SK-N-SH treated with all-trans-retinoic acid at 6 μM for 48 hours (cell line): ENCODE measurements around the gene LIN7A.

ENCODE experiments used
- ATAC-seq: fragments of 200-7000 bp; cut with Tn5 transposase; 3 replicates; pipeline ENCODE4 v1.9.1; 2020; ENCODE audit warnings: mild to moderate bottlenecking, moderate library complexity
- ARNTL ChIP-seq: fragments of 450-650 bp; formaldehyde crosslinking; IDR thresholded peaks from 2 replicates; pipeline ENCODE4 v1.5.0; 2020; ENCODE audit warnings: low read depth, mild to moderate bottlenecking, moderate library complexity, borderline replicate concordance
- BACH2 ChIP-seq: fragments of 250-450 bp; sonication (Bioruptor Pico); IDR thresholded peaks from 2 replicates; pipeline ENCODE4 v1.9.0; 2021; ENCODE audit warnings: mild to moderate bottlenecking, borderline replicate concordance
- CSDC2 ChIP-seq: fragments of 250-450 bp; sonication (Bioruptor Pico); IDR thresholded peaks from 2 replicates; pipeline ENCODE4 v1.5.0; 2020; ENCODE audit warnings: mild to moderate bottlenecking, moderate library complexity
- ESRRG ChIP-seq: fragments of 250-450 bp; sonication (Bioruptor Pico); IDR thresholded peaks from 2 replicates; pipeline ENCODE4 v1.6.1; 2021; ENCODE audit warnings: mild to moderate bottlenecking
- GLIS3 ChIP-seq: fragments of 250-450 bp; sonication (Bioruptor Pico); IDR thresholded peaks from 2 replicates; pipeline ENCODE4 v1.5.0; 2020; ENCODE audit warnings: mild to moderate bottlenecking, moderate library complexity
- ISL1 ChIP-seq: fragments of 250-450 bp; sonication (Bioruptor Pico); IDR thresholded peaks from 2 replicates; pipeline ENCODE4 v2.1.2; 2022; ENCODE audit warnings: mild to moderate bottlenecking, moderate library complexity
- OSR1 ChIP-seq: fragments of 250-450 bp; sonication (Bioruptor Pico); IDR thresholded peaks from 2 replicates; pipeline ENCODE4 v1.8.0; 2022; ENCODE audit warnings: moderate library complexity, mild to moderate bottlenecking, inconsistent platforms
- RARB ChIP-seq: fragments of 250-450 bp; sonication (Bioruptor Pico); IDR thresholded peaks from 2 replicates; pipeline ENCODE4 v1.8.0; 2021; ENCODE audit warnings: mild to moderate bottlenecking, moderate library complexity
- SNAI2 ChIP-seq: fragments of 250-450 bp; sonication (Bioruptor Pico); IDR thresholded peaks from 2 replicates; pipeline ENCODE4 v1.5.0; 2020; ENCODE audit warnings: mild to moderate bottlenecking, moderate library complexity
- TCF4 ChIP-seq: fragments of 250-450 bp; sonication (Bioruptor Pico); IDR thresholded peaks from 2 replicates; pipeline ENCODE4 v1.8.0; 2021; ENCODE audit warnings: mild to moderate bottlenecking, moderate library complexity, borderline replicate concordance
- TOX ChIP-seq: fragments of 250-450 bp; sonication (Bioruptor Pico); IDR thresholded peaks from 2 replicates; pipeline ENCODE4 v1.8.0; 2021; ENCODE audit warnings: mild to moderate bottlenecking, moderate library complexity, borderline replicate concordance
- ZFP3 ChIP-seq: fragments of 250-450 bp; sonication (Bioruptor Pico); IDR thresholded peaks from 2 replicates; pipeline ENCODE4 v1.5.0; 2020; ENCODE audit warnings: mild to moderate bottlenecking, moderate library complexity
- ZFP30 ChIP-seq: fragments of 450-650 bp; formaldehyde crosslinking; IDR thresholded peaks from 2 replicates; pipeline ENCODE4 v1.5.0; 2022; ENCODE audit warnings: mild to moderate bottlenecking, moderate library complexity
- ZNF70 ChIP-seq: fragments of 450-650 bp; formaldehyde crosslinking; IDR thresholded peaks from 2 replicates; pipeline ENCODE4 v1.5.0; 2020; ENCODE audit warnings: mild to moderate bottlenecking, moderate library complexity
- ZNF8 ChIP-seq: fragments of 450-650 bp; formaldehyde crosslinking; IDR thresholded peaks from 2 replicates; pipeline ENCODE4 v1.5.0; 2020; ENCODE audit warnings: mild to moderate bottlenecking, moderate library complexity
- TF ChIP-seq, protein P1 (sequence below): fragments of 250-450 bp; sonication (Bioruptor Pico); IDR thresholded peaks from 2 replicates; pipeline ENCODE4 v1.8.0; 2021; ENCODE audit warnings: low read depth, mild to moderate bottlenecking, moderate library complexity, borderline replicate concordance
- TF ChIP-seq, protein P2 (sequence below): fragments of 250-450 bp; sonication (Bioruptor Pico); IDR thresholded peaks from 2 replicates; pipeline ENCODE4 v1.5.0; 2020; ENCODE audit warnings: mild to moderate bottlenecking, moderate library complexity
- TF ChIP-seq, protein P3 (sequence below): fragments of 250-450 bp; sonication (Bioruptor Pico); IDR thresholded peaks from 2 replicates; pipeline ENCODE4 v1.5.1; 2021; ENCODE audit warnings: mild to moderate bottlenecking, moderate library complexity
- TF ChIP-seq, protein P4 (sequence below): fragments of 250-450 bp; sonication (Bioruptor Pico); IDR thresholded peaks from 2 replicates; pipeline ENCODE4 v1.5.1; 2020; ENCODE audit warnings: low read depth, mild to moderate bottlenecking, moderate library complexity

Gene LIN7A

DNA sequence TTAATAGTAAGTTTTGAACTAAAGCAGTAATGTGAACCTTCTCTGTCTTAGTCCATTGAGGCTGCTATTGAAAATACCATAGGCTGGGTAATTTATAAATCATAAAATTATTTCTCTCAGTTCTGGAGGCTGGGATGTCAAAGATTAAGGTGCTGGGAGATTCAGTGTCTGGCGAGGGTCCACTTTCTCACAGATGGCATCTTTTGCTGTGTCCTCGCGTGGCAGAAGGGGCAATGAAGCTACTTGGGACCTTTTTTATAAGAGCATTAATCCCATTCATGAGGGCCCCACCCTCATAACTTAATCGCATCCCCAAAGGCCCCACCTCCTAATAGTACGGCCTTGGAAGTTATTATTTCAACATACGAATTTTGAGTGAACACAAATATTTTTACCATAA lies 28.4 kb downstream of the LIN7A start:
- no peak for ATAC-seq
- no peak for TF ChIP-seq TOX (CRISPR knock-in tag)

DNA sequence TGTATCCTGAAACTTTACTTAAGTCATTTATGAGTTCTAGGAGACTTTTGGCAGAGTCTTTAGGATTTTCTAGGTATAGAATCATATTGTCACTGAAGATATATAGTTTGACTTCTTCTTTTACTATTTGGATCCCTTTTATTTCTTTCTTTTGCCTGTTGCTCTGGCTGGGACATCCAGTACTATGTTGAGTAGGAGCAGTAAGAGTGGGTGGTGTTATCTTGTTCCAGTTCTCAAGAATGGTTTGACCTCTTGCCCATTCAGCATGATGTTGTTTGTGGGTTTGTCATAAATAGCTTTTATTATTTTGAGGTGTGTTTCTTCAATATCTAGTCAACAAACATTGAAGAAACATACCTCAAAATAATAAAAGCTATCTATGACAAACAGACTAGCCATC lies 35.0 kb downstream of the LIN7A start:
- TF ChIP-seq ZFP3 (CRISPR knock-in tag) (no peak), GLIS3 (CRISPR knock-in tag) (no peak), ARNTL (CRISPR knock-in tag) (no peak), TOX (CRISPR knock-in tag) (no peak), BACH2 (CRISPR knock-in tag) (no peak), ZFP30 (CRISPR knock-in tag) (no peak), CSDC2 (no peak), ESRRG (CRISPR knock-in tag) (no peak)
- TF ChIP-seq, protein P1, sequence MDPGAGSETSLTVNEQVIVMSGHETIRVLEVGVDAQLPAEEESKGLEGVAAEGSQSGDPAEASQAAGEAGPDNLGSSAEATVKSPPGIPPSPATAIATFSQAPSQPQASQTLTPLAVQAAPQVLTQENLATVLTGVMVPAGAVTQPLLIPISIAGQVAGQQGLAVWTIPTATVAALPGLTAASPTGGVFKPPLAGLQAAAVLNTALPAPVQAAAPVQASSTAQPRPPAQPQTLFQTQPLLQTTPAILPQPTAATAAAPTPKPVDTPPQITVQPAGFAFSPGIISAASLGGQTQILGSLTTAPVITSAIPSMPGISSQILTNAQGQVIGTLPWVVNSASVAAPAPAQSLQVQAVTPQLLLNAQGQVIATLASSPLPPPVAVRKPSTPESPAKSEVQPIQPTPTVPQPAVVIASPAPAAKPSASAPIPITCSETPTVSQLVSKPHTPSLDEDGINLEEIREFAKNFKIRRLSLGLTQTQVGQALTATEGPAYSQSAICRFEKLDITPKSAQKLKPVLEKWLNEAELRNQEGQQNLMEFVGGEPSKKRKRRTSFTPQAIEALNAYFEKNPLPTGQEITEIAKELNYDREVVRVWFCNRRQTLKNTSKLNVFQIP (CRISPR knock-in tag) = no peak
- TF ChIP-seq, protein P2, sequence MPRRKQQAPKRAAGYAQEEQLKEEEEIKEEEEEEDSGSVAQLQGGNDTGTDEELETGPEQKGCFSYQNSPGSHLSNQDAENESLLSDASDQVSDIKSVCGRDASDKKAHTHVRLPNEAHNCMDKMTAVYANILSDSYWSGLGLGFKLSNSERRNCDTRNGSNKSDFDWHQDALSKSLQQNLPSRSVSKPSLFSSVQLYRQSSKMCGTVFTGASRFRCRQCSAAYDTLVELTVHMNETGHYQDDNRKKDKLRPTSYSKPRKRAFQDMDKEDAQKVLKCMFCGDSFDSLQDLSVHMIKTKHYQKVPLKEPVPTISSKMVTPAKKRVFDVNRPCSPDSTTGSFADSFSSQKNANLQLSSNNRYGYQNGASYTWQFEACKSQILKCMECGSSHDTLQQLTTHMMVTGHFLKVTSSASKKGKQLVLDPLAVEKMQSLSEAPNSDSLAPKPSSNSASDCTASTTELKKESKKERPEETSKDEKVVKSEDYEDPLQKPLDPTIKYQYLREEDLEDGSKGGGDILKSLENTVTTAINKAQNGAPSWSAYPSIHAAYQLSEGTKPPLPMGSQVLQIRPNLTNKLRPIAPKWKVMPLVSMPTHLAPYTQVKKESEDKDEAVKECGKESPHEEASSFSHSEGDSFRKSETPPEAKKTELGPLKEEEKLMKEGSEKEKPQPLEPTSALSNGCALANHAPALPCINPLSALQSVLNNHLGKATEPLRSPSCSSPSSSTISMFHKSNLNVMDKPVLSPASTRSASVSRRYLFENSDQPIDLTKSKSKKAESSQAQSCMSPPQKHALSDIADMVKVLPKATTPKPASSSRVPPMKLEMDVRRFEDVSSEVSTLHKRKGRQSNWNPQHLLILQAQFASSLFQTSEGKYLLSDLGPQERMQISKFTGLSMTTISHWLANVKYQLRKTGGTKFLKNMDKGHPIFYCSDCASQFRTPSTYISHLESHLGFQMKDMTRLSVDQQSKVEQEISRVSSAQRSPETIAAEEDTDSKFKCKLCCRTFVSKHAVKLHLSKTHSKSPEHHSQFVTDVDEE = no peak
- no peak for ATAC-seq

DNA sequence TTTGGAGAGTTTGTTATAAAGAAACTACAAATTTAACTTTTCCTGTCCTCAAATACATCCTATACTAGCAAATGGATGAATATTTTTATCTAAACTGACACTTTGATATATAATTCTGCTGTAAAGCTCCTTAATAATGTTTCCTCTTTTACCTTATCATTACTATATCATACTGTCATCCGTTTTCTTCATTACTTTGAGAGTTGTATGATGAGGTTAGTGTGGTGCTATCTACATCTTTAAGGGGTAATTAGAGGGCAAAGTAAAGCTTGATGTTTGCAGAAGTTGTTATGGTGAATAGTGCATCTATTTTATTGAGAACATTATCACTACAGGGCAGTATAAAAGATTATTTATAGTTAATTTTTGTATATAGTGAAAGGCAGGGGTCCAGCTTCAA lies 36.1 kb downstream of the LIN7A start:
- TF ChIP-seq TOX (CRISPR knock-in tag) (no peak), ZFP30 (CRISPR knock-in tag) (no peak), ZNF8 (CRISPR knock-in tag) (no peak), OSR1 (CRISPR knock-in tag) (no peak)
- TF ChIP-seq, protein P2 = no peak
- TF ChIP-seq, all 23 proteins: peak for 0
- ATAC-seq = no peak

DNA sequence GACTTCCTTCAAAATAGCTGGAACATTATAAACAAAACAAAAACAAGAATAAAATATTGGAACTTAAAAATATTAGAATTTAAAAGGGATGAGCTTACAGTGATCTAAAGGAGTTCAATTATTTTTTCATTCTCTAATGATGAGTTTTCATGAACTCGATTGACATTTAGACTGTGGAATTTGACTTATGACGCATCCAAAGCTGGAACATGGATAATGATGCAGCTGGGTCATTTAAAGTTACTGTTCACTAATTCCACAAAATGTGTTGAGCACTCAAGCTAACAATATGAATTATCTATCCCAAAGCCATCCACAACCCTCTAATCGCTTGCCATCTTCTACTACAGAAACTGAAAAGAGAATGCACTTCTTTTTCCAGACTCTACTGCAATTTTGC lies 42.5 kb downstream of the LIN7A start:
- TF ChIP-seq TCF4 (CRISPR knock-in tag) (no peak), CSDC2 (no peak), OSR1 (CRISPR knock-in tag) (no peak), ISL1 (CRISPR knock-in tag) (no peak), SNAI2 (CRISPR knock-in tag) (no peak), ARNTL (CRISPR knock-in tag) (no peak), GLIS3 (CRISPR knock-in tag) (no peak), TOX (CRISPR knock-in tag) (no peak), ESRRG (CRISPR knock-in tag) (no peak), ZNF70 (CRISPR knock-in tag) (no peak), BACH2 (CRISPR knock-in tag) (no peak), RARB (CRISPR knock-in tag) (no peak), ZNF8 (CRISPR knock-in tag) (no peak), ZFP30 (CRISPR knock-in tag) (no peak)
- TF ChIP-seq, protein P3, sequence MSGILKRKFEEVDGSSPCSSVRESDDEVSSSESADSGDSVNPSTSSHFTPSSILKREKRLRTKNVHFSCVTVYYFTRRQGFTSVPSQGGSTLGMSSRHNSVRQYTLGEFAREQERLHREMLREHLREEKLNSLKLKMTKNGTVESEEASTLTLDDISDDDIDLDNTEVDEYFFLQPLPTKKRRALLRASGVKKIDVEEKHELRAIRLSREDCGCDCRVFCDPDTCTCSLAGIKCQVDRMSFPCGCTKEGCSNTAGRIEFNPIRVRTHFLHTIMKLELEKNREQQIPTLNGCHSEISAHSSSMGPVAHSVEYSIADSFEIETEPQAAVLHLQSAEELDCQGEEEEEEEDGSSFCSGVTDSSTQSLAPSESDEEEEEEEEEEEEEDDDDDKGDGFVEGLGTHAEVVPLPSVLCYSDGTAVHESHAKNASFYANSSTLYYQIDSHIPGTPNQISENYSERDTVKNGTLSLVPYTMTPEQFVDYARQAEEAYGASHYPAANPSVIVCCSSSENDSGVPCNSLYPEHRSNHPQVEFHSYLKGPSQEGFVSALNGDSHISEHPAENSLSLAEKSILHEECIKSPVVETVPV = no peak
- TF ChIP-seq, protein P2 = no peak
- TF ChIP-seq, protein P4, sequence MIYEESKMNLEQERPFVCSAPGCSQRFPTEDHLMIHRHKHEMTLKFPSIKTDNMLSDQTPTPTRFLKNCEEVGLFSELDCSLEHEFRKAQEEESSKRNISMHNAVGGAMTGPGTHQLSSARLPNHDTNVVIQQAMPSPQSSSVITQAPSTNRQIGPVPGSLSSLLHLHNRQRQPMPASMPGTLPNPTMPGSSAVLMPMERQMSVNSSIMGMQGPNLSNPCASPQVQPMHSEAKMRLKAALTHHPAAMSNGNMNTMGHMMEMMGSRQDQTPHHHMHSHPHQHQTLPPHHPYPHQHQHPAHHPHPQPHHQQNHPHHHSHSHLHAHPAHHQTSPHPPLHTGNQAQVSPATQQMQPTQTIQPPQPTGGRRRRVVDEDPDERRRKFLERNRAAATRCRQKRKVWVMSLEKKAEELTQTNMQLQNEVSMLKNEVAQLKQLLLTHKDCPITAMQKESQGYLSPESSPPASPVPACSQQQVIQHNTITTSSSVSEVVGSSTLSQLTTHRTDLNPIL = no peak
- no peak for ATAC-seq
